ENCODE measurements around the gene MYH2. TPM values are rescaled to one million over a fixed set of nuclear protein-coding genes. Genes with fewer than 3 reads are reported as not detected.

Gene MYH2
- polyA plus RNA-seq, 1 experiment: 0.34 TPM

- TF ChIP-seq CTCF (IDR thresholded peaks at IDR 0.05; ENCODE audit: insufficient read depth, low read depth, low read length): no peak
- ChIA-PET CTCF (no interaction called here), POLR2A (no interaction called here)
- H3K4me3 ChIP-seq (ENCODE audit: low read depth, low read length): no peak overlapping the region
- no peak for DNase-seq (ENCODE audit: low read depth)
- H3K27me3 ChIP-seq (ENCODE audit: control insufficient read depth, insufficient read depth, low read length): no peaks in the 10 kb centered on the region
- no peaks in the 10 kb centered on the region for H3K36me3 ChIP-seq (ENCODE audit: control insufficient read depth, insufficient read depth, low read length)
These were observed 32.8 kb downstream of the MYH2 start for GRCh38 chr17:10516638-10517037.

- Histone ChIP-seq H3K36me3 (ENCODE audit: control insufficient read depth, insufficient read depth, low read length) (no peaks in the 10 kb centered on the region), H3K4me3 (ENCODE audit: low read depth, low read length) (no peak overlapping the region), H3K27me3 (ENCODE audit: control insufficient read depth, insufficient read depth, low read length) (no peaks in the 10 kb centered on the region)
- DNase-seq (ENCODE audit: low read depth): no peak
- ChIA-PET CTCF (no interaction called here), POLR2A (no interaction called here)
- no peak for TF ChIP-seq CTCF (IDR thresholded peaks at IDR 0.05; ENCODE audit: insufficient read depth, low read depth, low read length)
These were observed 33.4 kb downstream of the MYH2 start for GRCh38 chr17:10516065-10516464.

GRCh38 chr17:10513299-10514067 lies 36.0 kb downstream of the MYH2 start:
- DNase-seq (ENCODE audit: low read depth): peak; percentile 10
- H3K4me3 ChIP-seq (ENCODE audit: low read depth, low read length): no peak overlapping the region
- no peaks in the 10 kb centered on the region for H3K27me3 ChIP-seq (ENCODE audit: control insufficient read depth, insufficient read depth, low read length)
- no peaks in the 10 kb centered on the region for H3K36me3 ChIP-seq (ENCODE audit: control insufficient read depth, insufficient read depth, low read length)
- no peak for TF ChIP-seq CTCF (IDR thresholded peaks at IDR 0.05; ENCODE audit: insufficient read depth, low read depth, low read length)
- ChIA-PET CTCF (no interaction called here), POLR2A (no interaction called here)

GRCh38 chr17:10512856-10513255 lies 36.6 kb downstream of the MYH2 start:
- ChIA-PET POLR2A (no interaction called here), CTCF (no interaction called here)
- DNase-seq (ENCODE audit: low read depth): no peak

GRCh38 chr17:10499950-10500349 lies 49.5 kb downstream of the MYH2 start:
- DNase-seq (ENCODE audit: low read depth): no peak
- H3K27me3 ChIP-seq (ENCODE audit: control insufficient read depth, insufficient read depth, low read length): no peaks in the 10 kb centered on the region
- H3K4me3 ChIP-seq (ENCODE audit: low read depth, low read length): no peak overlapping the region
- POLR2A ChIA-PET: no interaction called here
- TF ChIP-seq CTCF (IDR thresholded peaks at IDR 0.05; ENCODE audit: insufficient read depth, low read depth, low read length): no peak
- CTCF ChIA-PET: no interaction called here
- H3K36me3 ChIP-seq (ENCODE audit: control insufficient read depth, insufficient read depth, low read length): no peaks in the 10 kb centered on the region

More at GRCh38 chr17:10512856-10513255, 36.6 kb downstream of the MYH2 start:
- Histone ChIP-seq H3K36me3 (ENCODE audit: control insufficient read depth, insufficient read depth, low read length) (no peaks in the 10 kb centered on the region), H3K4me3 (ENCODE audit: low read depth, low read length) (no peak overlapping the region), H3K27me3 (ENCODE audit: control insufficient read depth, insufficient read depth, low read length) (no peaks in the 10 kb centered on the region)
- no peak for TF ChIP-seq CTCF (IDR thresholded peaks at IDR 0.05; ENCODE audit: insufficient read depth, low read depth, low read length)

All from BJ (cell line).